ENCODE data around the gene CYBA. TPM values are rescaled to one million over a fixed set of nuclear protein-coding genes. Genes with fewer than 3 reads are reported as not detected.

The CYBA gene
- total RNA-seq (2022; extraction: Qiagen RNA extraction; ENCODE audit: low read depth): 238 to 286 TPM (median 248 TPM) in 5 replicates

DNA sequence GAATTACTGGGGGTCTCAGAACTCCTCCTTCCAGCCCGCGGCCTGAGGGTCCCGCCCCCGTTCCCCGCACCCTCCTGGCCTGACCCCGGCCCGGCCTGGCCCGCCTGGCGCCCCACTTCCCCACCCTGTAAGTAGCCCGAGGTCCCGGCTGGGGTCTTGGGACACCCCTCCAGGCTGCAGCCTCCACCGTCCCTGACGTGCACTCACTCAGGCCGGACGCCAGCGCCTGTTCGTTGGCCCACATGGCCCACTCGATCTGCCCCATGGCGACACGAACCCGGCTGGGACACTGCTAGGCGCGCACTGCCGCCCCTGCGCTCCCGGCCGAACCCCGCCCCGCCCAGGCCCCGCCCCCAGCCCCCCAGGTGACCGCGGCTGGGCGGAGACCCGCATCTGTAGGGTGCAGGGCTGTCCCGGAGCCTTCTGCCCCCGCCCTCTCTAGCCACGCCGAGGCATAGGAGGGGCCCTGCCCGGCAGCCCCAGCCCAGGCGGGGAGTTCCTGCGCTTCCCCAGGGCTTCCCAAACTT lies at the start of gene CYBA:
Gene CYBA, minus strand, starts transcription at position 305 of the 527 bp plus-strand sequence. Its CDS starts 40 bp downstream, at position 265.

DNA sequence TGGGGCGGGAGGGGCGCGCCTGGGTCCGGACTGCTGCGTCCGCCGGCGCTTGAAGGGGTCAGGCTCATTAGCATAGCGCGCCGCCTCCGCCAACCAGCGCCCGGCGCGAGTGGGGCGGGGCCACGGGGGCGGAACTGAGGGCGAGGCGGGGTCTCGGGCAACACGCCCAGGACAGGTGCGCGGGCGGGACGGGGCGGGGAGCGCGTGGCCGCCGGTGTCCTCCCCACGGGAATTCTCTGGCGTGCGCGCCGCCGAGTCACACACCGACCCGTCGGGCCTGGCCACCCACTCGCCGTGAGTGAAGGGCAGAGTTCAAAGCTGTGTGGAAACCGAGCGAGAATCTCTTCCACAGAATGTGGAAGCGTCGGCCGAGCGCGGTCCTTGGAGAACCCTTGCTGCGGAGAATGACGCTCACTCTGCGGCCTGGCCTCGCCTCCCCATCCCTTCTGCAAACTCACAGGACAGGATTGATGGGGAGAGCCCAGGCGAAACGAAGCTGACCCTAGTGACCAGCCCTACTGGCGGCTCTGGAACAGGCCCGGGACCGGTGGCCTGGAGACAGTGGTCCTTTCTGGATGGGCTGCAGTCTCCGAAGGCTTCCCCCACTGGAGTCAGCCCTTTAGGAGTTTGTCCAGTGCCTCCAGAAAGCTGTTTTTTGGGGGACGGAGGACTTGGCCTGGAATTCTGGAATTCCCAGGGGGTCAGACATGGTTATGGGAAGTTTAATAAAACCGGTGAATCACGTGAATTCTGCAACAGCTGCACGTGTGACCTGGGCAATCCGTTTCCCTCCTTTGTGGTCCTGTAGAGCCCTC lies 35.8 kb upstream of the CYBA start, which contains the start of gene SNAI3:
Gene SNAI3, minus strand, starts transcription at position 69 of the 815 bp plus-strand sequence. CDS start 101 bp downstream, outside the sequence.

DNA sequence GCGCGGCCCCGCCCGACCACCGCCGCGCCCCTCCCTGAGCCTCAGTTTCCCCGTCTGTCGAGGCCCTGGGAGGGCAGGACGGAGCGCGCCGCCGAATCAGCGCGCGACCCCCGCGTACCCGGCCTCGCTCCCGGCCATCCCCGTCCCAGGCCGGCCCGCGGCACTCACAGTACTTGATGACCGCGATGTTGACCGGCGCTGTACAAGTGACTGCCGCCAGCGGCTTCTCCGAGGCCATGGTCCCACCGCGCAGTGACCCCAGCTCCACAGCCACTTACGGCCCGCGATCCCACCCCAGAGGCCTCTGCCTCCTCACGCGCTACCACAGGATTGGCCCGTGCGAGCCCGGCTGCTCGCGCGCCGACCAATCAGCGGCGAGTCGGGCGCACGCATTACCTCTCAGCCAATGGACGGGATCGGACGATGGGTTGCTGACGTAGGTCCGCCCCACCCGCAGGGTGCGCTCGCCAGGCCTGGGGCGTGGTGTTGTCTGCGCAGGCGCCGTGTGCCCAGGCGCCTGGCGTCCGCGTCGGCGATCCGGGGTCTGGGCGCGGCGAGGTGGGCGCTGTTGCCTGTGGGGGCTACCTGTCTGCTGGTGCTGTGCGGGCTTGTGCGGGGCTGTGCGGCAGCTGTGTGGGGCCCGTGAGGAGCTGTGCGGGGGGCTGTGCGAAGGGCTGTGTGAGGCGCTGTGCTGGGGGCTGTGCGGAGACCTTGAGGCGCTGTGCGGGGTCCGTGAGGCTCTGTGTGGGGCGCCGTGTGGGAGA lies 12.2 kb upstream of the CYBA start, which contains the start of gene MVD:
Gene MVD, minus strand, starts transcription at position 249 of the 764 bp plus-strand sequence. Its CDS starts 11 bp downstream, at position 238.

DNA sequence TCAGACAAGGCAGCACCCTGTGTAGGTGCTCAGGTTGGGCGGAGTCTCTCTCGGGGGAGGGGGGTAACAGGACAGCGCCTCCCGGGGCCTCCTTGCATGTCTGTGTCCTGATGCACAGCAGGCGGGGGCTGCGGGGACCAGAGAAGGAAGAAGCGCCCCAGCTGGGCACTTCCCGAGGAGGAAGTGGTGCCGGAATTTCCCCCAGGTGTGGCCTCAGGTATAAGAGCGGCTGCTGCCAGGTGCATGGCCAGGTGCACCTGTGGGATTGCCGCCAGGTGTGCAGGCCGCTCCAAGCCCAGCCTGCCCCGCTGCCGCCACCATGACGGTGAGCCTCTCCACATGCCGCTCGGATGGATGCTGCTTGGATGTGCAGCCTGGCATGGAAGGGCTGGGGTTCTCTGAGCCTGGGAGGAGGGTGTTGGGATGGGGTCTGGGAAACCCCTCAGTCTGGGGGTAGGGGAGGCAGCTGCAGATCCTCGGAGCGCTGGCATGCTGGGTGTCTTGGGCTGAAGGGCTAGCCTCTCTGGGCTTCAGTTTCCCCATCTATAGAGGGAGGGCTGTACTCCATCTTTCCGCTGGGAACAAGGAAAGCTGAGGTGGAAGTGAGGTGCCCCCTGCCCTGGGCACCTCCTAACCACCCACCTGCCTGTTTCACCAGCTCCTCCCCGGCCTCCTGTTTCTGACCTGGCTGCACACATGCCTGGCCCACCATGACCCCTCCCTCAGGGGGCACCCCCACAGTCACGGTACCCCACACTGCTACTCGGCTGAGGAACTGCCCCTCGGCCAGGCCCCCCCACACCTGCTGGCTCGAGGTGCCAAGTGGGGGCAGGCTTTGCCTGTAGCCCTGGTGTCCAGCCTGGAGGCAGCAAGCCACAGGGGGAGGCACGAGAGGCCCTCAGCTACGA lies 12.3 kb downstream of the CYBA start, which contains the start of gene IL17C:
Gene IL17C, plus strand, starts transcription at position 250 of the 908 bp plus-strand sequence. Its CDS starts 70 bp downstream, at position 320.

Other genes with a start within 250 kb of the CYBA start
- 5.0 to 9.3 TPM (median 8.8 TPM) in 5 replicates for gene ZFPM1, start 197.8 kb downstream of the CYBA start, total RNA-seq (2022; extraction: Qiagen RNA extraction; ENCODE audit: low read depth)
- gene ZC3H18, start 80.7 kb downstream of the CYBA start, total RNA-seq (2022; extraction: Qiagen RNA extraction; ENCODE audit: low read depth): 46.1 to 59.8 TPM (median 53.6 TPM) in 5 replicates
- not detected in 5 replicates for gene IL17C, start 12.5 kb downstream of the CYBA start, total RNA-seq (2022; extraction: Qiagen RNA extraction; ENCODE audit: low read depth)
- 18.7 to 24.5 TPM (median 21.0 TPM) in 5 replicates for gene MVD, start 12.0 kb upstream of the CYBA start, total RNA-seq (2022; extraction: Qiagen RNA extraction; ENCODE audit: low read depth)
- 0.11 to 0.26 TPM (median 0.15 TPM) in 5 replicates for gene SNAI3, start 35.5 kb upstream of the CYBA start, total RNA-seq (2022; extraction: Qiagen RNA extraction; ENCODE audit: low read depth)
- 11.0 to 19.8 TPM (median 15.9 TPM) in 5 replicates for gene RNF166, start 55.4 kb upstream of the CYBA start, total RNA-seq (2022; extraction: Qiagen RNA extraction; ENCODE audit: low read depth)
- 25.0 to 34.1 TPM (median 30.1 TPM) in 5 replicates for gene CTU2, start 55.5 kb upstream of the CYBA start, total RNA-seq (2022; extraction: Qiagen RNA extraction; ENCODE audit: low read depth)
- gene PIEZO1, start 134.2 kb upstream of the CYBA start, total RNA-seq (2022; extraction: Qiagen RNA extraction; ENCODE audit: low read depth): 104 to 153 TPM (median 134 TPM) in 5 replicates
- gene CDT1, start 152.7 kb upstream of the CYBA start, total RNA-seq (2022; extraction: Qiagen RNA extraction; ENCODE audit: low read depth): 27.6 to 35.3 TPM (median 30.7 TPM) in 5 replicates
- gene APRT, start 160.9 kb upstream of the CYBA start, total RNA-seq (2022; extraction: Qiagen RNA extraction; ENCODE audit: low read depth): 326 to 419 TPM (median 363 TPM) in 5 replicates
- gene GALNS, start 205.9 kb upstream of the CYBA start, total RNA-seq (2022; extraction: Qiagen RNA extraction; ENCODE audit: low read depth): 37.9 to 49.4 TPM (median 44.9 TPM) in 5 replicates
- gene TRAPPC2L, start 206.1 kb upstream of the CYBA start, total RNA-seq (2022; extraction: Qiagen RNA extraction; ENCODE audit: low read depth): 95.2 to 120 TPM (median 106 TPM) in 5 replicates
- gene PABPN1L, start 215.6 kb upstream of the CYBA start, total RNA-seq (2022; extraction: Qiagen RNA extraction; ENCODE audit: low read depth): not detected in 5 replicates

Measured in A549 treated with DMSO at 1 μM for 4 hours (cell line).